ENCODE measurements around the gene MRPS18B.

The MRPS18B gene

GRCh38 chr6:30599625-30600324 lies 17.9 kb upstream of the MRPS18B start:
- peaks cover 54% of the 10 kb centered on the region for H3K36me3 Mint-ChIP-seq (ENCODE audit: low read depth)
- TF ChIP-seq CTCF (IDR thresholded peaks at IDR 0.05; ENCODE audit: unreplicated experiment in 3 of 3), result no peak
- no peaks in the 10 kb centered on the region for H3K9me3 Mint-ChIP-seq
- no peak overlapping the region for H3K4me3 Mint-ChIP-seq
- H3K4me1 Mint-ChIP-seq, result no peaks in the 10 kb centered on the region
- H3K27ac Mint-ChIP-seq, result no peak overlapping the region
- no peaks in the 10 kb centered on the region for H3K27me3 Mint-ChIP-seq (ENCODE audit: low read depth)

GRCh38 chr6:30600451-30600961 lies 17.1 kb upstream of the MRPS18B start:
- peaks cover 59% of the 10 kb centered on the region for H3K36me3 Mint-ChIP-seq (ENCODE audit: low read depth)
- no peak for TF ChIP-seq CTCF (IDR thresholded peaks at IDR 0.05; ENCODE audit: unreplicated experiment in 3 of 3)
- H3K9me3 Mint-ChIP-seq, result no peaks in the 10 kb centered on the region
- peak overlapping the region in 2 of 3 experiments; percentile 37 to 43 for H3K27ac Mint-ChIP-seq
- no peaks in the 10 kb centered on the region for H3K27me3 Mint-ChIP-seq (ENCODE audit: low read depth)
- no peaks in the 10 kb centered on the region for H3K4me1 Mint-ChIP-seq
- H3K4me3 Mint-ChIP-seq, result no peak overlapping the region

GRCh38 chr6:30601436-30601814 lies 16.2 kb upstream of the MRPS18B start:
- no peaks in the 10 kb centered on the region for H3K9me3 Mint-ChIP-seq
- H3K36me3 Mint-ChIP-seq (ENCODE audit: low read depth), result peaks cover 66% of the 10 kb centered on the region
- H3K27ac Mint-ChIP-seq, result peak overlapping the region in 1 of 3 experiments; percentile 37
- H3K27me3 Mint-ChIP-seq (ENCODE audit: low read depth), result no peaks in the 10 kb centered on the region
- H3K4me3 Mint-ChIP-seq, result no peak overlapping the region
- no peak for TF ChIP-seq CTCF (IDR thresholded peaks at IDR 0.05; ENCODE audit: unreplicated experiment in 3 of 3)
- no peaks in the 10 kb centered on the region for H3K4me1 Mint-ChIP-seq

GRCh38 chr6:30601815-30602641 lies 15.6 kb upstream of the MRPS18B start:
- Mint-ChIP-seq H3K36me3 (ENCODE audit: low read depth) (peaks cover 69% of the 10 kb centered on the region), H3K27ac (no peak overlapping the region), H3K4me1 (no peaks in the 10 kb centered on the region), H3K4me3 (no peak overlapping the region), H3K27me3 (ENCODE audit: low read depth) (no peaks in the 10 kb centered on the region), H3K9me3 (no peaks in the 10 kb centered on the region)
- TF ChIP-seq CTCF (IDR thresholded peaks at IDR 0.05; ENCODE audit: unreplicated experiment in 3 of 3), result no peak

- H3K27me3 Mint-ChIP-seq (ENCODE audit: low read depth), result no peaks in the 10 kb centered on the region
- H3K27ac Mint-ChIP-seq, result peak overlapping the region in 1 of 3 experiments; percentile 44
Observed at GRCh38 chr6:30603961-30604360, 13.7 kb upstream of the MRPS18B start.

More at GRCh38 chr6:30603961-30604360, 13.7 kb upstream of the MRPS18B start:
- H3K9me3 Mint-ChIP-seq, result no peaks in the 10 kb centered on the region
- H3K4me1 Mint-ChIP-seq, result peaks cover 5% of the 10 kb centered on the region
- no peak overlapping the region for H3K4me3 Mint-ChIP-seq
- TF ChIP-seq CTCF (IDR thresholded peaks at IDR 0.05; ENCODE audit: unreplicated experiment in 3 of 3), result no peak
- peaks cover 79% of the 10 kb centered on the region for H3K36me3 Mint-ChIP-seq (ENCODE audit: low read depth)

Measured in nephron (organoid).